ENCODE results near the gene APLP2. TPM values are rescaled to one million over a fixed set of nuclear protein-coding genes. Genes with fewer than 3 reads are reported as not detected.

APLP2 gene
- total RNA-seq, 1 experiment from 2014 or later, result 522 TPM

DNA sequence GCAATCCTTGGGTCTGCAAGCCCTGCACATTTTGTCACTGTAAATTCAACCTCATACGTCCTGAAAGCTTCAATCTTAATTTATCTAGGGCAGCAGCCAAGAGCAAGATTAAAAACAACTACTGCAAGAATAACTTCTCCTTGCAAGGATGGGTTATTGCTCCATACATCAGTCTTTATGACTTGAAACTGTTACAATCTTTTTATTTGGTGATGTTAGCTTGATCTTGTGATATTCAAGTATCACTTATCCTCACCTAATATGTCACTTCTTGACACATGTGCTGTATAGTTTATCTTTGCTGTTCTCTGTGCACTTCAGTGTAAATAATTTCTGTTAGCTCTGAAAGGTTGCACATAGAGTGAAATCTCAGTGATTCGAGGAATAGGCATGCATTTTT, 14.7 kb upstream of the APLP2 start:
- no peak for DNase-seq (ENCODE audit: extremely low read depth, low read depth)

DNA sequence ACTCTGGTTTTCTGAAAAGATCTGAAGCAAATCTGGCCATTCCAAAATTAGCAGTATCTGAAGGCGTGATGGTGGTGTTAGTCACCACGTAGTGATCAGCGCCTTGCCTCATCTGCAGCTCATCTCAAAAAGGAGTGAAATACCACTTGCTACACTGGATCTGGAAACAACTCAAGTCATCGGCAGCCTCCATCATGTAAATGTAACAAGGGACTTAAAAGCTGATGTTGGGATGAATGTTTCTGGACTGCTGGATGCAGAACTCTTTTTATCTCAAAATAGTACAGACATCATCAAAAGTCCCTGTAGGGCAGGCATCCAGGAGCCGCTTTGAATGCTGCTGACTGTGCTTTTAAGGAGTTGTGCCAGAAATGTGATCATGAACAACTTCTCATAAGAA, 14.1 kb upstream of the APLP2 start:
- DNase-seq (ENCODE audit: extremely low read depth, low read depth), result no peak

DNA sequence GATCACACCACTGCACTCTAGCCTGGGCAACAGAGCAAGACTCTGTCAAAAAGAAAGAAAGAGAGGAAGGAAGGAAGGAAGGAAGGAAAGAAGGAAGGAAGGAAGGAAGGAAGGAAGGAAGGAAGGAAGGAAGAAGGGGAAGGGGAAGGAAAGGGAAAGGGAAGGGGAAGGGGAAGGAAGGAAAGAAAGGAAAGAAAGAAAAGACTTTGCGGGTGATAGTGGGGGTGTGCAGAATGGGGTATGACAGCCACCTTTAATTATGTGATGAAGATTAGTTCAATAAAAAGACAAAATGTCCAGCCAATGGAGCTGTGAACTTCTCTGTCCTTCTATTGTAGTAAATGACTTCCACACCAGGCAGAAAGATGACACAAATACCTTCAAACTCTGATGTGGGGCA, 8.7 kb upstream of the APLP2 start:
- no peak for DNase-seq (ENCODE audit: extremely low read depth, low read depth)

DNA sequence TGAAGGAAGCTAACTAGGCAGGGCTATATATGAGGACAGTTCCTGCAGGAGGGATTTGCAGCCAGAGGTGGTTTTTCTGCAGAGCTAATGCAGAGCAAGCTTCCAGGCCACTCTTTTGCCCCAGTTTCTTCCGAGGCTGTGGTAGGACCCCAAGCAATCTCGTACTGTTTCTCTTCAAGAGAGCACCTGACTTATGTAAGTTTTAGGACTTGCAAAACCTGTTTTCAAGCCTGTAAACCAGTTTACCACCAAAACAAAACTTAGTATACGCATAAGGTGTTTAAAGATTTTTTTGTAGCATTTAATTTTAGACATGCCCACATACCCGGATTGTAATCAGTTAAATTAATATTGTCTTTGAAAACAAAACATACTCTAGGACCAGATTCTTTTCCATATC, 7.7 kb upstream of the APLP2 start:
- DNase-seq (ENCODE audit: extremely low read depth, low read depth), result no peak

DNA sequence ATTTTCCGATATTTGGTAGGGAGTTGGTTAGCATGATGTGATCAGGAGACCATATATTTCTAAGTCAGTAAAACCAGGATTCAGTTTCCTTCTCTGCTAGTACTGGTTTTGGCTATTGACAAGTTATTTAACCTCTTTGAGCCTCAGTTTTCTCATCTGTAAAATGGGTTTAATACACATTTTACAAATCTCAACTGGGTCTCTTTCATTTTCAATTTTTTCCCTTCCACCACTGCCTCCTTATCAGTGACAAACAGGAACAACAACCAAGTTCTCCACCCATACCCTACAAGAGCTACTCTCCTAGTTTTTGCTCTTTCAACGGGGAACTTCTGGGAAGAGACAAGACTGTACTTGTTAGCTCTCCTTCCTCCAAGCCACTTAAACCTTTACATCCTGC, 6.2 kb upstream of the APLP2 start:
- DNase-seq (ENCODE audit: extremely low read depth, low read depth), result no peak

DNA sequence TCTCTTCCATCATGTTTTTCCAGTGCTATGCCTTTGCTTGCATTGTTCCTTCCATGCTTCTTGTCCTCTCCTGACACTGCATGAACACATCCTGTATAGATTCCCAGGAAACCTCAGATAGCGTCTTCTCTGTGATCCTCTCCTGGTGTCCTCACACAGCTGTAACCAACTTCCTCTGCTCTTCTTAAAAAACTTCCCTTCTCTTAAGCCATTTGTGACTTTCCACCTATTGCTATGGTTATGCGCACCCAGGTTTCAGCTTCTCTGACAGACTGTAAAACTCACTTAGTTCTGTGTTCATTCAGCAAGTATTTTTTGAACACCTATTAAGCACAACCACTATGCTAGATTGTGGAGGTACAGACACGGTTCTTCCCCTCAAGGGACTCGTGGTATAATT, 5.1 kb upstream of the APLP2 start:
- no peak for DNase-seq (ENCODE audit: extremely low read depth, low read depth)

DNA sequence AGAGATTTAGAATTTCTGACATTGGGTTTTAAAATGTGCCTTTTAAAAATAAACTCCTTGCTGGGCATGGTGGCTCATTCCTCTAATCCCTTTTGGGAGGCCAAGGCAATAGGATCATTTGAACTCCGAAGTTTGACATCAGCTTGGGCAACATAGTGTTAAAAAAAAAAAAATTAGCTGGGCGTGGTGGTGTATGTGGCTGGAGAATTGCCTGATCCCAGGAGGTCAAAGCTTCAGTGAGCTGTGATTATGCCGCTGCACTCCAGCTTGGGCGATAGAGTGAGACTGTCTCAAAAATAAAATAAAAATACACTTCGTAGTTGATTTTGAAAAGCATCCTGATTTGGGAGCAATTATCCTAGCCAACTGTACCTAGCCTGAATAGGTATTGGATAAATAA, 3.4 kb upstream of the APLP2 start:
- no peak for DNase-seq (ENCODE audit: extremely low read depth, low read depth)

DNA sequence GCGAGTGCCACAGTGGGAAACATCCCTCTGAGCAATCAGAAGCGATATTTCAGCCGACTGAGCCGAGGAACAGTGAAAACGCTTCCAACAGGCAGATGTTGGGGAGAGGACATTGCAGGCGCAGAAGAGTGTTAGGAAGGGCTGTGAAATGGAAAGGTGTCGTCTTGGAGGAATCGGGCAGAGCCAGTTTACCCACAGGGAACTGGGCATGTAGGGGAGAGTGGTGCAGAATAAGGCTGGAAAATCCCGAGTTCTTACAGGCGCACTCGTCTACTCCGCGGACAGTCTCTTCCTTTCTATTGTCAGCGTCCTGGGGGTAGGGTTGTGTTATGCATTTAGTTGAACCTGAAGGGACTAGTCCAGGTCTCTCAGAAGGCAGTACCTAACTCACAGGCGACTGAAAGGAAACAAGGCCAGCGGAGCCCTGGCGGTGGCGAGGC, 1.1 kb upstream of the APLP2 start:
- no peak for DNase-seq (ENCODE audit: extremely low read depth, low read depth)

DNA sequence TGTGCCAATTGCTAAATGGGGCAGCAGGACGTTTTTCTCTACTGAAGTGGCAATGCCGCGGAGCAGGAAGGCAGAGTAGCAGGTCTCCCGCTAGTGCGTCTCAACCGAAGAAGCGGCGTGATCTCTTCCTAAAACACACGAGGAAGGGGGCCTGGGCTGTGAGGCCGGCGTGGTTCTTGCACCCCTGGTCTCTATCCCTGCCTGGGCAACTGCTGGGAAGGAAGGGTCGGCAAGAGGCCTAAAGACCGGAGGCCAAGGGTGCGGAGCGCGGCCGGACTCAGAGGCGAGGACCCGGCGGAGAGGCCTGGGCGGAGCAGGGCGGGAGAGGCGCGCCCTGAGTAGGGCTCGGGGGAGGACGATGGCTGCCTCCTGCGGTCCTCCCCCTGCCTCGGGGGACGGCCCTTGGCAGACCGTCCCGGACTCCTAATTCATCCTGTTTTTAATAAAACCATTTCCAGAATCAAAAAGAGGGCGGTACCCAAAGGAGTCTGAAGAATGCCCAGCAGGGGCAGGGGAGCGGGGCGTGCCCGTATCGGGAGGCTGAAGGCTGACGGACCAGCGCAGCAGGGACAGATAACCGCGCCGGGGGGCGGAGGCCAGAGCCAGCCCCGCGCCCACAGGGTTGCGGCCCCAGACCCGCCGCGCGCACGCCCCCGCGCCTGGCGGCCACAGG, 572 bp upstream of the APLP2 start:
- DNase-seq (ENCODE audit: extremely low read depth, low read depth), result peak; percentile 65

DNA sequence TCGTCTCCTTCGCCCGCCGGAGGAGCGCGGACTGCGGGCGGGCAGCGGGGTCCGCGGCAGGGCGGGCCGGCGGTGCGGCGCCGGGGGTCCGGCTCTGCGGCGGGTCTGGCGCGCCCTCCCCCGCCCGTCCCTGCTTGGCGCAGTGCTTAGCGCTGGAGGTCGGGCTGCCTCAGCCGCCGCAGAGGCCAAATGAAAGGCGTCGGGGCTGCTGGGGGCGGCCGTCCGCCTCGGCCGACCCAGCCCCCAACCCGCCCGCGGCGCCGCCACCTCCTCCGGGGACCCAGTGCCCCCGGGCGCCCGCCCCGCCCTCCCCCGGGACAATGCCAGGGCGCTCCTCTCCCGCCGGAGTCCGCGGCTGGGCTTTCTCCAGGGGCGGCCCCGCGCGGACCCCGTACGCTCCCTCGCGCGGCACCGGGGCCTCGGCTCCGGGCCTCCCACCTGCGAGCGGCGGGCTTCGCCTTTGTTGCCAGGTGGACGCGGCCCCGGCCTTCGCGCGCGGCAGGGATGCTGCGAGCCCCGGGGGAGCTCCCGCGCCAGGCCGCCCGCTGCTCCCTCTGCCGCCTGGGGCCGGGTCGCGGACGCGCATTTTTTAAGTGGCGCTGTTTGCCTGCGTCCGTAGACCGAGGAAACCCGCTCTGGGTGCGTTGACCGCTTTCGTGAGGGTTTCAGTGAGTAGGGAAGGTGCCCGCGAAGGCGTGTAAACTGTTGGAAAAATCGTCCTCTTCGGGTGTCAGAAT, 583 bp downstream of the APLP2 start:
- no peak for DNase-seq (ENCODE audit: extremely low read depth, low read depth)

DNA sequence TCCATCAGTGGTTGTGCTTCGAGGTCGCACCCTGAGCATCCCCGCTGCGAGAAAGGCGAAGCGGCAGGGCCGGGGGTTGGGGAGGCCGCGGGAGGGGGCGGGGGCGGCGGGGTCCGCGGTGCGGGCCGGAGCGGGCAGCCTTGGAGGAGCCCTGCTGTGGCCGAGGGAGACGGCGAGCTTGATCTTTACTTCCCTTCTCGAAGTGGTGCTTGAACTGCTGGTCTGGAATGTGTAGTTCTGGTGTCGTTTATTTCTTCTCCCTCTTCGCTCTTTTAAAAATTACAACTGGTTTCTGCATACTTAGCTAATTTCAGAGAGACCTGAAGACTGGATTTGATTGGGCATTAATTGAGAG, 1.1 kb downstream of the APLP2 start:
- DNase-seq (ENCODE audit: extremely low read depth, low read depth), result no peak

DNA sequence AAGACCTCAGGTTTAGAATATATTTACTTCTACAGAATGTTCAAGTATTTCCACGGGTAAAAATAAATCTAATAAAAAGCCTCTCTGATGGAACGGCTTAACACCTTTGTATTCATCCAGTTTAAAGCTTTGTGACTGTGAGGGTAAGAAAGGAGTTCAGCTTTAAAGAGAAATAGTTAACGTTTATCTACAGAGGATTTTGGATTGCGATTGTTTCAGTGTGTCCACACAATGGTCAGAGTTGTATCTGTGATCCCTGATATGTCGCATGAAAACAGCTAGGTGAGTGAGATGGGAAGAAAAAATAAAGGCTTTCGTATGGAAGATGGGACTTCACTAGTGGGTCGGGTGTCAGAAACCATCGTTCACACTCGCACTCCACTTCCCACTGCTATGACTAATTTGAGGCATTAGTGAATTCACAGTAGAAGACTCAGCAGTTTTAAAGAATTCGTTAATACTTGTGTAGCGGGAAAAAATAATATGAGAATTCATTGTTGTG, 1.6 kb downstream of the APLP2 start:
- DNase-seq (ENCODE audit: extremely low read depth, low read depth), result no peak

DNA sequence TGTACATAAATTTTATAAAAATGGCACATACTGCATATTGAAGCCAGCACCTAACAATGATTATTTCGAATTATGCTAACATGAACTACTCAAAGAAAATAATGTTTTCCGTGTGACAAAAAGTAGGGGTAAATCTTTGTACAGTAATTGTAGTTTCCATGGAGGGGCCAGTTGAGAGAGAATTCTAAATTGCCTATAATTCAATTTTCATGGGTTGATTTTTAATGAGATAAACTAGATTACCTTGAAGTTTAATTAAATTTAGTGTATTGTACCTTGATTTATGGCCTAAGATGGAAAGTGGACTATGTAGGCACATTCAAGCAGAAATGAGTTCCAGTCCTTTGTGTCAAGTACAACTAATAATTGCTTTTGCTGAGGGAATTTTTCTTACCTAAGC, 5.0 kb downstream of the APLP2 start:
- no peak for DNase-seq (ENCODE audit: extremely low read depth, low read depth)

DNA sequence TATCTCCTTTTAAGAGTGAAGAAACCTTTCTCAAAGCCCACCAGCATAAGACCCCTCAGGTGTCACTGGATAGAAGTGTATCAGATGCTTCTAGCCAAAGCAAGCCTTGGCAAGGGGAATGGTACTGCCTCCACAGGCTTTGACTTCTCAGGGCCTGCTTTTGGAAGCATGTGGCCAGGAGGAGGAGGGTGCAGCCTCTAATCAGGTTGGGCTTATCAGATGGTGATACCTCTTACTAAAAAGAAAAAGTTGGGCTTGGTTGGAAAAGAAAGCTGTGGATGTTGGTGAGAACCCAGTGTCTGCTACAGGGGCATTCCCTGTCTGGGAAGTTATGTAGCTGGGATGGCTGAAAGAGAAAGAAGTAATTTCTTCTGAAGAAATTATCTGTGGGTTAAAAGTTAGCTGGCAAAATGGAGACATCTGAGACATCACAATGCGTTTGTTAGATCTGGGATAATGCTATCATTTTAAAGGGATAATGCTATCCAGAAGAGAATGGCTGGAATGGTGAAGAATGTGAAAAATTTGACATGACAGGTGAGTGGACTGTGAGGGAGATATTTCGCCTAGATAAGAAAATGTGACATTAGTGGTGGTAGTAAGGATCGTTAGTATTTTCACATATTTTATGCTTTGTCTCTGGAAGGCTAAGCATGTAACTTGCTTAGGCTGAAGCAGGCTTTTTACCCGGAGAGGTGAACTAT, 7.2 kb downstream of the APLP2 start:
- DNase-seq (ENCODE audit: extremely low read depth, low read depth), result no peak

DNA sequence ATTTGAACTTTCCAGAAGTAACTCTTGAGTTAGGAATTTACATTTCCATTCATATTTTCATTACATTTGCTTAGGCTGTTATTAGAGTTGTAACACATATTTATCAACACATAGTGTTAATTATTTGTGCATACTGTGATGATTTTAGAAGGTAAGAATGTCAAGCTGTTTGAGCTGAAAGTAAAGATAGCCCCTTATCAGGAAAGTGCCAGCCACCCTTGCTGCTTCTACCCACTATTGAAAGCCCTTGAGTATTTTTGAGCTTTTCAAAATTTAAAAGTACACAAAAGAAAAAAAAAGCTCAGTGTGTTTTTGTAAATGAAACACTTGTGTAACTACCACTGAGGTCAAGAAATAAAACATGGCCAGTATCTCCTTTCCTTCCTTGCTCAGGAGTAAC, 8.0 kb downstream of the APLP2 start:
- DNase-seq (ENCODE audit: extremely low read depth, low read depth), result no peak

DNA sequence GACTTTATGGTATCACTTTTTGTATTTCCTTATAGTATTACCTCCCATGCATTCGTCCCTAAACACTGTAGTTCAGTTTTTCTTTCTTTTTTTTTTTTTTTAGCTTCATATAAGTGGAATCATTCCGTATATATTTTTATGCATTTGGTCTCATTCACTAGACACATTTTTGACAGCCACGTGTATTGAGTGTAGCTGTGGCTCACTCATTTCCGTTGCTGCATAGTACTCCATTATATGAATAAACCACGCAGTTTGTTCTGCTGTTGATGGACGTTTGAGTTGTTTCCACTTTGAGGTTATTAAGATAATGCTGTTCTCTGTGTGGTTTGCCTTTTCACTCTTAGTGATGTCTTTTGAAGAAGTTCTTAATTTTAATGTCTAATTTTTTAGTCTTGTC, 8.4 kb downstream of the APLP2 start:
- no peak for DNase-seq (ENCODE audit: extremely low read depth, low read depth)

DNA sequence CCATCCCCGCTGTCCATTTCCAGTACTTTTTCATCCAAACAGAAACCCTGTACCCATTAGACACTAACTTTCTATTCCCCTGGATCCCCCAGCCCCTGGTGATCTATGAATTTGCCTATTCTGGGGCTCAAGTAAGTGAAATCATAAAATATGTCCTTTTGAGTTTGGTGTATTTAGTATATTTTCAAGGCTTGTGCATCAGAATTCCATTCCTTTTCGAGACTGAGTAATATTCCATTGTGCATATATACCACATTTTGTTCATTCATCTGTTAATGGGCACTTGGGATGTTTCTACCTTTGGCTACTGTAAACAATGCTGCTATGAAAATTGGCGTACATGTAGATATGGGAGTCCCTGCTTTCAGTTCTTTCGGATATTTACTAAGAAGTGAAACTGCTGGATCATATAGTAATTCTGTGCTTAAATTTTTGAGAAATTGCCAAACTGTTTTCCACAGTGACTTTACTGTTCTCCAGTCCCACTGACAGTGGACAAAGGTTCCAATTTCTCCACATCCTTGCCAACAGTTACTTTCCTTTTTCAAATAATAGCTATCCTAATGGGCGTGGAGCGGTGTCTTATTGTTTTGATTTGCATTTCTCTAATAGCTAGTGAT, 16.1 kb downstream of the APLP2 start:
- no peak for DNase-seq (ENCODE audit: extremely low read depth, low read depth)

DNA sequence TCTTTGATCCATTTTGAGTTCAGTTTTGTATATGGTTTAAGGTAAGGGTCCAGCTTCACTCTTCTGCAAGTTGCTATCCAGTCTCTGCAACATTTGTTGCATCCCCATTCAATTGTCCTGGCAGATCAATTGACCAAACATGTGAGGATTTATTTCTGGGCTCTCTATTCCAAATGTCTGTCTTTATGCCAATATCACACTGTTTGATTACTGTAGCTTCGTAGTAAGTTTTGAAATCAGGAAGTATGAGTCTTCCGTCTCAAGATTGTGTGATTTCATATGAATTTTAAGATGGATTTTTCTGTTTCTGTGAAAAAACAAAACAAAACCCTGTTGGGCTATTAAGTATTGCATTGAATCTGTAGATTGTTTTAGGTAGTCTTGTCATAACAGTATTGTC, 17.0 kb downstream of the APLP2 start:
- DNase-seq (ENCODE audit: extremely low read depth, low read depth), result no peak

DNA sequence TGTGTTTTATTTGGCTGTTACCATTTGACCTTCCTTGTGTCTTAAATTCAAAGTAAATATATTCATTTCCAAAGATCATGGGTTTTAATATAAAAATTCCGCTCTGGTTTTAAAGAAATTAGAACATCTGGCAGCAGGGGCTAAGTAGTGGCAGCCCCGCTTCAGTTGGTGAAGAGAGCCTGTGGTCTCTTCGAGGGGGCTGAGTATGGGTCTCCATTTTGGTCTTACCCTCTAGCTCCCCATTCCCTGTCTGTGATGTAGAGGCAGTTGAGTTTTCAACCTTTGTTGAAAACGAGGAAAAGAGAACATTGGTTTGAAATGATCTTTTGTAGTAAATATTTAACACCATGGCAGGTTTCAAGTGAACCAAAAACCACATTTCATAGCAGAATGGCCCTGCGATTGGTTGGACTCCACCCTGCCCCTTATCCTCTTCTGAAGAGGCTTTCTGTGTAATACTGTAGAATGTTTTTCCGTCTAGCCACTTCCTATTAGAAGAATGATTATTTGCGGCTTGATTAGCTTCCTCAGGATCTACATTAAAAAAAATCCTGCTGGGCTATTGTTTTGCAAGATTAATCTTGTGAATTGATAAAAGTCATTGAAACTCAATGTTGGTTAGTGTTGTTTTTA, 17.7 kb downstream of the APLP2 start:
- DNase-seq (ENCODE audit: extremely low read depth, low read depth), result no peak

DNA sequence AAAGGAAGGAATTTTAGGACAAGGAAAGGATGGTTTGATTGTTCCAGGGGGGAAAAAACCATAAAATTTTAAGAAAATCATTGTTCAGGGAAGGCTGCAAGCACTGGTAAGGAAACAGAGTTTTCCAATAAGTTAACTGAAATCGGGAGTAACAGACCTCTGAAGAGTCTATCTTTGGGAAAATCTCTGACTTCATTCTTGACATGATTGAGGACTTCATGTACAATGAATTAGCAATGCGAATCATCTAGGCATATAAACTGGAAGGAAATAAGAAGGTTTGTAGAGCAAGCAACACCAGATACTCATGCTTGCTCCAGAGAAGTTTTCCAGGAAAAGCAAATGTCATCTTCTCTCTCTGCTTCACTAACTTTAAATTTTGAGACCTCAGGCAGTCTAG, 18.5 kb downstream of the APLP2 start:
- no peak for DNase-seq (ENCODE audit: extremely low read depth, low read depth)
